GM04503 (cell line): ENCODE results near the gene LRRC8B.
"Not testable (repeated sequence)": the region's sequence is repeated elsewhere in the genome, so short reads cannot be mapped to it uniquely, and the experiment has no call there.

Experiments used
- DNase-seq: peaks from one replicate; pipeline ENCODE4 v3.0.0-alpha.2; 2012; ENCODE audit warnings: low read depth

LRRC8B gene

DNA sequence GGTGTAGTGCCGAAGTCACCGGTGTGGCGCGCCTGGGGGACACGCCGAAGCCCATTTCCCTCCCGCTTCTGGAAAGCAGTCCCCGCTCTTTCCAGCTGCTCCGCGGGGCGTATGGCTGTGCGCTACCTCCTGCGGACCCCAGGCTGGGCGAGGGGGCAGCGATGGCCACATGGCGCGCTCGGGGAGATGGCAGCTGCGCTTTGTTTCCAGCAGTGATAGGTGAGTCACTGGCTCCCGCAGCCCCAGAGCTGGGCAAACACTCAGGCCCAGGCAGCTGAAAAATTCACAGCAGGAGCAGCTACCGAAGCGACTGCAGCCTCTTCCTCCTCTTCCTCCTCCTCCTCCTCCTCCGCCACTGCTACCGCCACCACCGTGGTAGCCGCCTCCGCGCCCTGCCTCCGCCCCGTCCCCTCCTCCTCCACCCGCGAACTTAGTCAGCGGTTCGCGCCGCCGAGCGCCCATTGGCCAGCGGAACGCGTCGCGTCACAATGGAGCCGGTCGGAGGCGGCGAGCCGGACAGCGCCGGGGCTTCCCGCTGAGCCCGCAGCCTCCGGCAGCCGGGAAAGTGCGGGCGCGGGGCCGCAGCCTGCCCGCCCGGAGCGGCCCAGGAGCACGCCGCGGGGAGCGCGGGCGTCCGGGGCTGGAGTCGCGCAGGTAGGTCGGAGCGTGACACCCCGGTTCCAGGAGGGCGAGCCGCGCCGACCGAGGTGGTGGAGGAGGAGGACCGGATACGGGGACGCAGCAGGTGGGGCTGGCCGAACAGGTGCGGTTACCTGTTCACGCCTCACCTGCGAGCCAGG lies at the start of gene LRRC8B:
TSS of gene LRRC8B (plus strand) at position 461 of the 800 bp plus-strand sequence. CDS start 57,822 bp downstream, outside the sequence.
- no peak for DNase-seq

- no peak for DNase-seq
Measured at GRCh38 chr1:89475269-89475668, 49.4 kb upstream of the LRRC8B start.

- no peak for DNase-seq
Measured at GRCh38 chr1:89476072-89476471, 48.6 kb upstream of the LRRC8B start.

GRCh38 chr1:89483010-89483756 lies 41.4 kb upstream of the LRRC8B start:
- peak; percentile 19 for DNase-seq

GRCh38 chr1:89483757-89484077 lies 40.9 kb upstream of the LRRC8B start:
- no peak for DNase-seq

DNA sequence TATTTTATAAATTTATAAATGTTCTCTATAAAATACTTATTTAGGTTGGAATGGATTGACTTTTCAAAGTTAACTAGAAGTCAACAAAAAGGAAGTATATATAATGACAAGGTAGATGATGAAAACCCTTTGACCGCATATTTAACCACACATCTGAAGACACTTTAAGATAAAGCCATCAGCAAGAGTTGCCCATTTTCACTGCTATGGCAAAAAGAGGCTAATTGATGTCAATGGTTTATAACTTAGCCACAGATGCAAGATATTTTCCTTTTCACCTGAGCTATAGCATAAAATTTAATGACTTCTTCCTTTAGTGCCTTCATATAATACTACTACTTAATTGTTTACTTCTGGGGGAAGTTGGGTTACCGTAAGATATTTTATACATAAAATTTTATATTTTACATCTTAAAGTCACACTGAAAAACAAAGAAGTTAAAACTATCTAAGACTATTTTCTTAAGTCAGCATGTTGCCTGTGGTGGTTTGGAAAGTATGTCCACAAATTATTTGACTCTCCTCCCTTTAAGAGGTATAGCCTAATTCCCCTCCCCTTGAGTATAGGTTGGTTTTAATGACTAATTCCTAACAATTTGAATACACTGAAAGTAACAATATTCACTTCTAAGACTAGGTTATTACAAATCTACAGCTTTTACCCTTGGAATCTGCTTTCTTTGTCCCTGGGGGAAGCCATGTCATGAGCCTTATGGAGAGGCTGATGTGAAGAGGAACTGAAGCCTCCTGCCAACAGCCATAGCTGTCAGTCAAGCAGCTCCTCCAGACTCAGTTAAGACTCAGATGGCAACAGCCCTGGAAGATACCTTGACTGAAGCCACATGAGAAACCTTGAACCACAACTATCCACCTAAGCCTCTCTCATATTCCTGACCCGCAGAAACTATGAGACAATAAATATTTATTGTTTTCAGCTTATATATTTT lies 40.3 kb upstream of the LRRC8B start:
- no peak for DNase-seq

DNA sequence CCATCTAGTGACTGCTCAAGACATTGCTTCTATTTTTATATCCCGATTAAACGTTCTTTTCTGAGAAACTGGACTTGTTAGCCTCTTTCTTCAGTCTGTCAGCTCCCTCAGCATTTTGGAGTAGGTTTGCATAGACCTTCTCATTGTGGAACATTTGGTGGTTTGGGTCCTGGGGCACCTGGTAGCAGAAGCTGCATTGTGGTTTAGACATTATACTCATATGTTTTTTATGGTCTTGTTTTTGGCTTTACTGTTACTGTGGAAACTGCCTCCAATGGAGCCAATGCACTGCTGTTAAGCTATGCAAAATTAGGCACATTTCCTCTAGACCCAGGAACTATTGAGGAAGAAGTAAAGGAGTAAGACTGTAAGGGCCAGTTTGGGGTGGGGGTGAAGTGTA lies 36.7 kb upstream of the LRRC8B start:
- DNase-seq: no peak

- DNase-seq: peak; percentile 3
Measured at GRCh38 chr1:89489047-89489729, 35.4 kb upstream of the LRRC8B start.

DNA sequence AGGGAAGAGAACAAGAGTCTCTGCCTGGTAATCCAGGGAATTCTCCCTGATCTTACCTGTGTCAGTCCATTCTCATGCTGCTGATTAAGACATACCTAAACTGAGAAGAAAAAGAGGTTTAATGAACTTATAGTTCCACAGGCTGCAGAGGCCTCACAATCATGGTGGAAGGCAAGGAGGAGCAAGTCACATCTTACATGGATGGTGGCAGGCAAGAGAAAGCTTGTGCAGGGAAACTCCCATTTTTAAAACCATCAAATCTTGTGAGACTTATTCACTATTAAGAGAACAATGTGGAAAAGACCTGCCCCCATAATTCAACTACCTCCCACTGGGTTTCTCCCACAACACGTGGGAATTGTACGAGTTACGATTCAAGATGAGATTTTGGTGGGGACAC lies 34.2 kb upstream of the LRRC8B start:
- DNase-seq: no peak

DNA sequence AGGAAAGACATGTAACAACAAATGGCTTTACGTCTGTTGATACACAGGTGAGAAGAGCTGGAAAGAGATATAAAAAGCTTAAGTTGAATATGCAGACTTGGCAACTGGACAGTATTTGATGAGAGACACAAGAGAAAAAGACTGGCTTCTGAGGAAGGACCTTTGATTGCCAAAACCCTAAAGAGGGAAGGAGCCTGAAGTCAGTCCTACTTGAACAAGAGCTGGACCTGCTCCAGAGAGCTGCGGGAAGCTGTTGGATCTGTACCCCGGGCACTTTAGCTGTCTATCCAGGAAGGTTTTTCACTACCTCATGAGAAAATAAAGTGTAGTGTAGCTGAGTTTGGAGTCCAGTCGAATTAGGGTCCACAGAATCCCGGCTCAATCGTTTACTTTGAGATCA lies 25.3 kb upstream of the LRRC8B start:
- DNase-seq: no peak

DNA sequence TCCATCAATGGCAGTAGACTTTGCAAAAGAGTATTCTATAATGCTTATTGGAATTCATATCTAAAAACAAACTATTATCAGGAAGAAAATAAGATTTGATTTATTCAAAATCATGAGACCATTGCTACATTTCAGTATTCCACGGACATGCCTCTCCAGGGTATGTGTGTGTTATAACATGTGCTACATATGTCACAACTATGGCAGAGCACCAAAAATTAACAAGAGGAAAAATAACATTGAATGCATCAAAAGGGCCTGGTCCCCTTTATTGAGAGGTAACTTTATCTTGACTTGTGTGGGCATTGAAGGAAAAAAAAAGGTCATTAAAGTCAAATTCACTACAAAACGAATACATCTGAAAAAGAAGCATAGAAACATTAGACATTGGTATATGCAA lies 22.6 kb upstream of the LRRC8B start:
- no peak for DNase-seq

GRCh38 chr1:89502895-89503294 lies 21.7 kb upstream of the LRRC8B start:
- DNase-seq: no peak

DNA sequence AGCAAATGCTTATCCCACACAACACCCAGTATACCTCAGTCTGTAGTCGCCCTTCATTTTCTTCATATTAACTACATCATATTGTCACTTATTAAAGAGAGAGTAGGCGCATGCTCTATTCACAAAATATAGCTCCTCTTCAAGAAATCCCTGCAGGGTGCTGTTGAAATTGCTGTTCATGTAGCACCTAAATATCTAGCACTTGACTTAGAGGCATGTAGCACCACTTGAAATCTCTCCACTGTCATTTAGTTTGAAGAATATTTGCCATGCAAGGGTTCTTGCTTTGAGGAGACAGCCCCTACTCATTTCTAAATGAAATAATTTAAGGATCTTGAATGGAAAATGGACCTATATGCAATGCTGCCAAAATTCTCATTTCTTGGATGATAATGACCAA lies 20.9 kb upstream of the LRRC8B start:
- no peak for DNase-seq

- DNase-seq: not testable (repeated sequence)
Measured at GRCh38 chr1:89510061-89510460, 14.6 kb upstream of the LRRC8B start.

GRCh38 chr1:89512996-89513720 lies 11.5 kb upstream of the LRRC8B start:
- DNase-seq: no peak

DNA sequence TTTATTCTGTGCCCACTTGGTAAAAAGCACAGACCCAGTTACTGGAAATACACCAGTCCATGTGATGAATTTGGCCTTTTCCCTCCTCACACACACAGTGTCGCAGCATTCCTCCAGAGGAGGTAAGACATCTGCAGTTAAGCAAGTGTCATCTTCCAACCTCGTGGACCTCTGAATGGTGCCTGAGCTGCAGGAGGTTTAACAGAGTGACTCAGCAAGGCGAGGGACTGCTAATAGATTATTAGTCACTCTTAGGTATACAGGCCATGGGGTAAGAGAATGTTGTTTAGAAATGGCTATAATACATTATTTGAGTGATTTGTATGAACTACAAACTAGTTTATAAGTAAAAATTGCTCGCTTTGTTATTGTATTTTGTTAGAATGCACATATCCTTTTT lies 8.6 kb upstream of the LRRC8B start:
- no peak for DNase-seq

DNA sequence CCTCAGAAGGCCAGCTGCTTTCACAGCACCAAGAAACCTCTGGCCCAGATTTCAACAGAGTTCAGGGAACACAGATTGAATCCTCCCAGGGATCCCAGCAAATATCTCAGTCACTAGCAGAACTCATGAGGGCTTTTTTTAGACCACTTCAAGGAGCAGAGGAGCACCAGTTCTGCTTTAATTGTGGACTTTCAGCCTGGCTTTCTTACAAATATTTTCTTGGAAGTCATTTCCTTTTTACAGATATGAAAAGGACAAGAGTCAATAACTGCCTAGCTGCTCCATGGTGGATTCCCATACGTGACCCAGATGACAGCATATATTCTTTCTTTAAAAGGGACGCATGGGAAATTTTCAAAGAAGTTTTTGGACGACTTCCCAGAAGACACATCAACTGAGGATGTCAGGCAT lies 6.4 kb upstream of the LRRC8B start:
- no peak for DNase-seq

- DNase-seq: no peak
Measured at GRCh38 chr1:89519779-89520358, 4.8 kb upstream of the LRRC8B start.

GRCh38 chr1:89521977-89522376 lies 2.7 kb upstream of the LRRC8B start:
- DNase-seq: not testable (repeated sequence)

GRCh38 chr1:89523572-89524368 lies 859 bp upstream of the LRRC8B start:
- DNase-seq: no peak
